GM18870 (cell line): ENCODE results near the gene ZNF597.

Experiments used
- ATAC-seq: cut with Tn5 transposase; IDR thresholded peaks from one replicate; pipeline ENCODE4 v1.9.1; 2021; ENCODE audit warnings: moderate library complexity; ENCODE audit not compliant: unreplicated experiment

Gene ZNF597

GRCh38 chr16:3457434-3458252, 14.3 kb upstream of the ZNF597 start:
- ATAC-seq, result peak; percentile 57

GRCh38 chr16:3454631-3455147, 11.4 kb upstream of the ZNF597 start:
- no peak for ATAC-seq

GRCh38 chr16:3454093-3454492, 10.8 kb upstream of the ZNF597 start:
- ATAC-seq, result no peak

GRCh38 chr16:3444032-3444388, 706 bp upstream of the ZNF597 start:
- no peak for ATAC-seq

GRCh38 chr16:3439637-3440036, 3.7 kb downstream of the ZNF597 start:
- no peak for ATAC-seq

GRCh38 chr16:3434373-3434772, 8.9 kb downstream of the ZNF597 start:
- ATAC-seq, result no peak

- no peak for ATAC-seq
Measured at GRCh38 chr16:3431779-3432219, 11.5 kb downstream of the ZNF597 start.

- ATAC-seq, result no peak
Measured at GRCh38 chr16:3413730-3414379, 29.4 kb downstream of the ZNF597 start.

- no peak for ATAC-seq
Measured at GRCh38 chr16:3408561-3409197, 34.6 kb downstream of the ZNF597 start.

GRCh38 chr16:3401719-3402397, 41.4 kb downstream of the ZNF597 start:
- no peak for ATAC-seq

GRCh38 chr16:3400779-3401688, 42.3 kb downstream of the ZNF597 start, which contains the start of the genes ZNF174 and ZSCAN32:
Gene ZNF174, plus strand, starts transcription at chr16:3401215. Its CDS starts 790 bp downstream, at chr16:3402005.
Gene ZSCAN32, minus strand, starts transcription at chr16:3401004. Its CDS starts 3,447 bp downstream, at chr16:3397557.
- ATAC-seq, result peak; percentile 95

GRCh38 chr16:3400446-3400778, 42.9 kb downstream of the ZNF597 start:
- no peak for ATAC-seq

GRCh38 chr16:3389663-3390338, 53.5 kb downstream of the ZNF597 start:
- ATAC-seq, result no peak

GRCh38 chr16:3388325-3388724, 55.0 kb downstream of the ZNF597 start:
- ATAC-seq, result no peak

GRCh38 chr16:3383045-3383448, 60.3 kb downstream of the ZNF597 start:
- no peak for ATAC-seq
